CD4-positive, alpha-beta T cell treated with Interleukin-2 at 100 ng/mL for 4 hours (primary cell): ENCODE data around the gene NAE1.
"Not testable (repeated sequence)": the region's sequence is repeated elsewhere in the genome, so short reads cannot be mapped to it uniquely, and the experiment has no call there.

Experiments
- DNase-seq: peaks from one replicate; pipeline ENCODE4 v3.0.0-alpha.2; 2020; ENCODE audit warnings: low spot score

The NAE1 gene

GRCh38 chr16:66802159-66802558 lies 28.6 kb downstream of the NAE1 start:
- no peak for DNase-seq

DNA sequence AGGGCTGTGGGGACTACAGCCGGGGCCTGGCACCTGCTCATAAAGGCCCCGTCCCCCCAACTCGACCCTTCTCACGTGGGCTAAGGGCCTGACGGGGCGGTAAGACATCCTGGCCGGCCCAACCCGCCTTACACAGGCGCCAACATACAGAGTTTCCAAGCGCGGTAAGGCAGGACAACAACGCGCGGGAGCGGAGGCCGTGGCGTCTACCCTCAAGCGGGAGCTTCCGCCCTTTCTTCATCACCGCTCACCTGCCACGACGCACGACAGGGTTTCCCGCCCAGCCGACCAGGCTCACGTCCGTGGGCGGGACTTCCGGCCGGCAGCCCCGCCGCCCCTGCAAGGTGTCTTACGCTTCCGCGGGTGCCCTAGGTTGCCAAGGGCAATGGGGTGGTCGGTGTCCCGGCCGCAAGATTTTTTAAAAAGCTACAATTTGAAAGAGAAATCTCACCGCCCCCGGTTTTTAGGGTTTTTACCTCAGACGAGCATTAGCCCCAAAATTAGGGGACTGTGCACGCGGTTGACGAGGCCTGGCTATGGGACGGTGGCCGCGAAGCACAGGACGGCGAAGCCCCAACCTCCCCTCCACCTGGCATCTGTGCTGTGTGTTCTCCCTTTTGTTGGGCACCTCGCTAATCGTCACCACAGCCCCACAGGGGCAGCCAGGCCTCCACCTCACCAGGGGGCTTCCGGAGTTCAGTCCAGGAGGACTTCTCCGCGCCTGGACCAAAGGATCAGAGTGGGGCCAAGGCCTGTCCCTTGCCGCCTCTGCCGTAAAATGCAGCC lies 29.3 kb downstream of the NAE1 start, which contains the start of gene TERB1:
TSS of gene TERB1 (minus strand) at position 265 of the 786 bp plus-strand sequence. CDS start 4,786 bp downstream, outside the sequence.
- no peak for DNase-seq

GRCh38 chr16:66800856-66801255 lies 29.9 kb downstream of the NAE1 start:
- no peak for DNase-seq

DNA sequence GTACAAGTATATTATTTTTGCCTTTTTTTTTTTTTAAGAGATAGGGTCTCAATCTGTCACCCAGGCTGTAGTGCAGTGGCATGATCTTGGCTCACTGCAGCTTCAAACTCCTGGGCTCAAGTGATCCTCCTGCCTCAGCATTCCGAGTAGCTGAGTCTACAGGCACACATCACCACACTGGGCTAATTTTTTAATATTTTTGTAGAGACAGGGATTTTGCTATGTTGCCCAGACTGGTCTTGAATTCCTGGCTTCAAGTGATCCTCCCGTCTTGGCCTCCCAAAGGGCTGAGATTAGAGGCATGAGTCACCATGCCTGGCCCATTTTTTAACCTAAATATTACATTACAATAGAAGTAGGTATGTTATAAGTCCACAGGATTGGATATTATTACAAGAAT lies 32.6 kb downstream of the NAE1 start:
- DNase-seq: no peak

DNA sequence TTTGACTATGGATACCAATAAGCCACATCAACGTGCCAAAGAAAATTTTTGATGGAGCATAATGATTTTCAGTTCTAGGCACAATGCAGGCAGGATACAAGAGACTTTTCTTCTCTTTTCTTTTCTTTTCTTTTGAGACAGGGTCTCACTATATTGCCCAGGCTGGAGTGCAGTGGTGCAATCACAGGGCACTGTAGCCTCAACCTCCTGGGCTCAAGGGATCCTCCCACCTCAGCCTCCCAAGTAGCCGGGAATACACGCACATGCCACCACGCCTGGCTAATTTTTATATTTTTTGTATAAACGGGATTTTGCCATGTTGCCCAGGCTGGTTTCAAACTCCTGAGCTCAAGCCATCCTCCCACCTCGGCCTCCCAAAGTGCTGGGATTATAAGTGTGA lies 36.8 kb downstream of the NAE1 start:
- DNase-seq: not testable (repeated sequence)

- DNase-seq: no peak
These were observed 40.5 kb downstream of the NAE1 start for GRCh38 chr16:66790130-66790733.

GRCh38 chr16:66787427-66787826 lies 43.3 kb downstream of the NAE1 start:
- DNase-seq: no peak

DNA sequence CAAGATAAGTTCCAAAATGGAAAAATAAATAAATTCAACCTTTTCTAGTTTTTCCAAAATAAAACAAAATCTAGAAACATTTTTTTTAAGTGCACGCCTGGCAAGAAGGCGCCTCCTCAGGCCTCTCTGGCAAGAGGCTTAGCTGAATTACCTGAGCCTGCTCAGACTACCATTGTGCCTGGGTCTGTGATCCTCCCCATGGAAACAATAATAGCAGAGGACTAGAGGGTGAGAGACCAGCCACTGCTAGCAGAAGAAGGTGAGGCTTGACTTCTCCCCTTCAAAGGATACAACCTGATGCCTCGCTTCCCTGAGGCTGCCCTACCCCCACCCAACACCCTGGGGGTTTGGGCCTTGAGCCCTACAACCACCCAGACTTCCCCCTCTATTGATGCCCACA lies 44.2 kb downstream of the NAE1 start:
- DNase-seq: no peak

DNA sequence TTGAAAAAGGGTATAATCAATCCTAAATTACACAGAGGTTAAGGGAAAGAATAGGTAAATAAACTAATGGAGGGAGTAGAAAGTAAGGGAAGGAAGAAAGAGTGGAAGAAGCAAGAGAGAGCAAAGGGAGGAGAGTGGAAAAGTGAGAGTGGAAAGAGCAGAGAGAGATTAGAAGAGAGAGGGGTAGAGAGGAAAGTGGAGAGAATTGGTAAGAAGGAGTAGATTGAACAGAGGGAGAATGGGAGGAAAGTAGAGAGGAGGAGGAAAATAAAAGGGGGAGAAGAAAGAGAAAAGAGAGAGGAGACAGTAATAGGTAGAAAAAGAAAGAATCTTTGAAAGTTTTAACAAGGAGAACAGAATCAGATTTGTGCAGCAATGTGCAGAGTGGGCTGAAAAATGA lies 54.3 kb downstream of the NAE1 start:
- no peak for DNase-seq

DNA sequence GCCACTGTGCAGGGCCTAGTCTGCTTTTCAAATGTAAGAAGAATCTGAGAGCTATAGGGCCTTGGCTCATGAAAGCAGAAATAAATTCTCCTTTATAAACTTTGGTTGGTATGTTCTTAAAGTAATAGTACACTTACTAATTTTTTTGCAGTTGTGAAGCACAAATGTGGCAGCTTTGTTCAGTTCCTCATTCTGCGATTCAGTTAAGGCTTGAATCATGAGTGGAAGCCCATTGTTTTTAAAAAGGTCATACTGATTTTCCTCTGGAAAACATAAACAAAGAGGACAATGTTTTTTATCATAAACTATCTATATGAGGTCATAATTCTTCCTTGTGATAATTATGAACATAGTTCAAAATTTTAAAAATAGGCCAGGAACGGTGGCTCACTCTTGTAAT lies 55.8 kb downstream of the NAE1 start:
- DNase-seq: no peak

DNA sequence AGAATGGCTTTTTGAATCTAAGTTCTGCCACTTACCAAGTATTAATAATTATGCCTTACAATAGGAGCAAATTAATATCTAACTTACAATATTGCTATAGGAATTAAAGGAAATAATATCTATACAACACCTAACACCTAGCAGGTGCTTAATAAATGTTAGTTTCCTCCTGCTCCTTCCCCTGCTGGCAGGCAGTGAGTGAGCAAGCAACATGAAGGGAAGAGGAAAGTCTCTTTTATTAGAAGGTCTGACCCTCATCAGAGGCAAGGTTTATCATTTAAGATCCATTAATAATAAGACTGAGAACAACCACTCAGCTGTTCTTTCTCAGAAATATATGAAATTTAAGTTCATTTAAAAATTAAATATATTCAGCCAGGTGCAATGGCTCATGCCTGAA lies 72.7 kb downstream of the NAE1 start:
- DNase-seq: no peak

DNA sequence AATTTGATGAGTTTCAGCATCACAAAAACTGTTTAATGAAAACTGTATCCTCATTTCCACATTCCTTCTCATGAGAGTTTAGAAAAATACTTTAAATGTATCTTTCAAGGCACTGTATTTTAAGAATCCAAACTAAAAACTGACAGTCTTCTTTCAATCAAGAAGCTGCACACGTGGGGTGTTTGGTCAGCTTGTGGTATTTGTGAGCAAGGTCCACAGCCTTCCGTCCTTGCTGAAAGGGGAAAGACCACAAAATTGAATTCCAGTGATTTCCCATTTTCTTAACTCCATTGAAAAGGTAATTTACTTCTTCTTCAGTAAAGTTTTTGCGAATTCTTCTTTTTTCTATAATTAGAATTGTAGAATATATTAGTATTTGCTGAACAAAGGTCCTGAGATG lies 76.0 kb downstream of the NAE1 start:
- DNase-seq: no peak

DNA sequence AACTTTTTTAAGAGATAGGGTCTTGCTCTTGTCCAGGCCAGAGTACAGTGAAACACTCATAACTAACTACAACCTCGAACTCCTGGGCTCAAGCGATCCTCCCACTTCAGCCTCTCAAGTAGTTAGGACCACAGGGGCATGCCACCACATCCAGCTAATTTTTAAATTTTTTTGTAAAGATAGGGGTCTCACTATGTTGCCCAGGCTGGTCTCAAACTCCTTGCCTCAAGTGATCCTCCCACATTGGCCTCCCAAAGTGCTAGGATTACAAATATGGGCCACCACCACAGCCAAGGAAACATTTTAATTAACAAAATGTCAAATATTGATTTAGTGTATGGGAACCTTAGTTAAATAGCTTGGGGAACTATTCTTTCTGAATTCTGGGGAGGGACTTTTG lies 76.6 kb downstream of the NAE1 start:
- DNase-seq: no peak

DNA sequence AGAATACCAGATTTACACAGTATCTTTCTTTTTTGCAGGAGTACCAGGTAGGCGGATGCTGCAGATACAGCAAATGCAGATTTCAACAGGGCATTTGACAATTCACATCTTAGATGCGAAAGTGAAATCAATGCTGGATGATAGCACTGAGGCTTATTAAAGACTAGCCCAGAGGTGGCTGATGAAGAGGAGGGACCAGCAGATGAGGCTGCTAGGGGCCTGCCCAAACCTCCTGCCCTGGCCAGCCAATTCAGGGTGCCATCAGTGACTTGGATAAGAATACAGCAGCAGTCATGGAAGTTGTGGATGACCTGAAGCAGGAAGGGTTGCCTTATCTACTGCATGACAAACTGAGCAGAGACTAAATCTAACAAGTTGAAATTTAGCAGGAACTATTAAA lies 77.8 kb downstream of the NAE1 start:
- DNase-seq: no peak
